ENCODE results near the gene HUS1B. TPM values are rescaled to one million over a fixed set of nuclear protein-coding genes. Genes with fewer than 3 reads are reported as not detected.
A peak's percentile ranks its signal among the peaks of the same experiment; 100 is the strongest.

HUS1B gene
- total RNA-seq, 2 experiments from 2014 or later = 0.42 to 0.87 TPM

DNA sequence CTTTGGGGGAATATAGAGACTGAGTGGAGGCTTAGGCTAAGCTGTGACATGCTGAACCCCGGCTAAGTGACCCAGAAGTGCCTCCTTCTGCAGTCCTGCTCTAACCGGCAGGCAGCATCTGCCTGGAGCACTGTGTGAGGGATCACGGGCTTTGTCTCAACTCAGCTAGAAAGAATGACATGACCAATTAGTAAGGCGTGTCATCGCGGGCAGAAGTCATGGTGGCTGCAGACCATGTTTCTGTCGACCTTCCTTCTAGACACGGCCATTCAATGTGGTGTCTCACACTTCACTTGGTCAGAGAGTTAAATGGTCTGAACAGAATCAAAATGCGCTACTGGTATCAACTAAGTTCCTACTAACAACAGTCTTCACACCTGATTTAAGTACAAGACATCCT lies 35.0 kb downstream of the HUS1B start:
- ChIA-PET CTCF (interaction anchor here (0.7 kb wide), 1 partner anchor 494 kb away, joined by 5 read pairs; no protein-coding TSS in a partner anchor), POLR2A (no interaction called here)

GRCh38 chr6:620950-621349 lies 36.0 kb downstream of the HUS1B start:
- DNase-seq (no peak), ATAC-seq (no peak)
- ChIA-PET POLR2A (no interaction called here), CTCF (no interaction called here)
- no peaks in the 10 kb centered on the region for H3K9me3 Mint-ChIP-seq (ENCODE audit: low read depth)
- no peak overlapping the region for H3K27ac Mint-ChIP-seq
- H3K4me3 Mint-ChIP-seq = no peak overlapping the region
- intact Hi-C loops (cut with DNase I, micrococcal nuclease) = no loop called here
- H3K36me3 Mint-ChIP-seq (ENCODE audit: low read depth) = peaks cover 13% of the 10 kb centered on the region
- no peaks in the 10 kb centered on the region for H3K27me3 Mint-ChIP-seq
- H3K4me1 Mint-ChIP-seq = no peaks in the 10 kb centered on the region

More for the DNA sequence above, 35.0 kb downstream of the HUS1B start:
- no peaks in the 10 kb centered on the region for H3K27me3 Mint-ChIP-seq
- peaks cover 11% of the 10 kb centered on the region for H3K36me3 Mint-ChIP-seq (ENCODE audit: low read depth)
- no peaks in the 10 kb centered on the region for H3K4me1 Mint-ChIP-seq
- no peaks in the 10 kb centered on the region for H3K9me3 Mint-ChIP-seq (ENCODE audit: low read depth)
- H3K27ac Mint-ChIP-seq = no peak overlapping the region
- H3K4me3 Mint-ChIP-seq = no peak overlapping the region
- ATAC-seq (no peak), DNase-seq (no peak)
- intact Hi-C loops (cut with DNase I, micrococcal nuclease) = no loop called here

DNA sequence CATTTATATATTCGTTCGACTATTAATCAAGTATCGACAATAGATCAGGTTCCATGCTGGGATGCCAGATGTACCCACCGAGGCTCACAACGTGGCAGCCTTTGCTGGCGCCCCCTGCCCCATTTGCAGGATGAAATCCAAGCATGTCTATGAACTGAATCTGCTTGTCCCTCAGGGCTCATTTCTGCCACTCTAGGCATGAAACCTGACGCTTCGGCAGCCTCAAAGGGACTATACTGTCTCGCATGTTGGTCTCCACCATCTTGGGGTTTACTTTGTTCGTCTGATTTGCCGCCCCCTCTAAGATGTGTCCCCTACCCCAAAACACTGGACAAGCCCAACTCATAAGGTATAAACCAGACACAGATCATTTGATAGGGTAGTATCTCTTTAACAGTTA lies 36.7 kb downstream of the HUS1B start:
- intact Hi-C loops (cut with DNase I, micrococcal nuclease) = no loop called here
- no peak for DNase-seq
- Mint-ChIP-seq H3K36me3 (ENCODE audit: low read depth) (peaks cover 21% of the 10 kb centered on the region), H3K4me1 (no peaks in the 10 kb centered on the region), H3K27ac (no peak overlapping the region), H3K4me3 (no peak overlapping the region), H3K27me3 (no peaks in the 10 kb centered on the region), H3K9me3 (ENCODE audit: low read depth) (no peaks in the 10 kb centered on the region)
- POLR2A ChIA-PET = no interaction called here
- CTCF ChIA-PET = no interaction called here
- ATAC-seq = no peak

DNA sequence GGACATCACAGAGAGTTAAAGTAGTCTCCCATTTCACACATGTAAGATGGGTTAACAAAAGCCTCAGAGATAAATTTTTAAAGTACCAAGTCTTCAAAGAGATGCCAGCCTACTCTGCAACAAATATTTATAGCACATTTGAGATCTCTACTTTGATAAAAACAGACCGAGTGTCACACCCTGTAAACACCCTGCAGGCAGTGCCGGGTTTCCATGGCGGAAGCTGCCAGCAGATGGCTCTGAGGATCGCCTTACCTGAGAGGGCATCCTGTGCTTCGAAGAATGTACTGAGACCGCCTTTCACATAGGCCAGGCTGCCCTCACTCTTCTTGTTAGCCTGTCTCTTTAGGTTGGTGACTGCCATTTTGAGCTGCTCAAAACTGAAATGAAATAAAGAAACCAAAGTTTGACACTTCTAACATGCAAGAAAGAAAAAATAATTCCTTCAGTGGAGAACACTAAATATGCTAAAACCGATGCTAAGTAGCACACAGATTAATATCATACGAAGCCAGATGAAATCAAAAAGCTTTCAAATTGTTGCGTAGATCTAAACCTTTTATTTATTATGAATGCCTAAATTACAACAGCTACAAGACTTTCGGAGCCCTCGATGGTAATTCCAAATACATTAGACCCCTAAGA lies 39.3 kb downstream of the HUS1B start:
- Mint-ChIP-seq H3K27me3 (no peaks in the 10 kb centered on the region), H3K4me3 (no peak overlapping the region), H3K4me1 (no peaks in the 10 kb centered on the region)

DNA sequence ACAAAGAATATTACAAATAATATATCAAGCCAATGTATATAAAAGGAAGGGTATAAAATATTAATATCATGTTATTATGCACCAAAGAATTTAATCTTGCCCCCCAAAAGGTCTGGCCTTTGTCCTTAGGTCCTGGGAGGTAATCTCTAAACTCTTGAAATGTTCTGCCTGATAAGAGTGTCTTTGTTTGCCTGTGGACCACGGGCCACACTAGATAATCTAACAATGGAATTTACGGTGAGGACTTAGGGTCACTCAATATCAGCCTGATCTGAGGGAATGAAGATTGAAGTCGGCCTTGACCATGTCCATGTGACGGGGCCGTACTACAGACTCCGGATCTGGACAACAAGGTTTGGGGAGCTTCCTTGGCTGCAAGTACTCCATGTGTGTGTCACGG lies 42.9 kb downstream of the HUS1B start:
- H3K27ac Mint-ChIP-seq = no peak overlapping the region
- CTCF ChIA-PET = interaction anchor here (0.6 to 1.7 kb wide), 3 partner anchors 17 to 824 kb away, joined by 3 to 7 read pairs (median 3); no protein-coding TSS in a partner anchor
- DNase-seq = no peak
- POLR2A ChIA-PET = no interaction called here
- peaks cover 18% of the 10 kb centered on the region for H3K36me3 Mint-ChIP-seq (ENCODE audit: low read depth)
- no peaks in the 10 kb centered on the region for H3K27me3 Mint-ChIP-seq
- H3K9me3 Mint-ChIP-seq (ENCODE audit: low read depth) = no peaks in the 10 kb centered on the region
- no peak for ATAC-seq
- intact Hi-C loops (cut with DNase I, micrococcal nuclease) = no loop called here
- peaks cover 11% of the 10 kb centered on the region for H3K4me1 Mint-ChIP-seq
- H3K4me3 Mint-ChIP-seq = no peak overlapping the region

More for the DNA sequence above, 39.3 kb downstream of the HUS1B start:
- Mint-ChIP-seq H3K27ac (no peak overlapping the region), H3K9me3 (ENCODE audit: low read depth) (no peaks in the 10 kb centered on the region), H3K36me3 (ENCODE audit: low read depth) (peaks cover 21% of the 10 kb centered on the region)
- CTCF ChIA-PET = interaction anchor here (0.6 to 0.9 kb wide), 4 partner anchors 24 to 942 kb away, joined by 3 read pairs; no protein-coding TSS in a partner anchor
- ATAC-seq = peak; percentile 30
- intact Hi-C loops (cut with DNase I, micrococcal nuclease) = loop anchor here in 1 of 2 experiments (5.0 kb wide), 1 partner anchor 90 kb away; no protein-coding TSS in a partner anchor
- peak; percentile 30 for DNase-seq
- POLR2A ChIA-PET = interaction anchor here (0.6 kb wide), 1 partner anchor 18 kb away, joined by 3 read pairs; no protein-coding TSS in a partner anchor

DNA sequence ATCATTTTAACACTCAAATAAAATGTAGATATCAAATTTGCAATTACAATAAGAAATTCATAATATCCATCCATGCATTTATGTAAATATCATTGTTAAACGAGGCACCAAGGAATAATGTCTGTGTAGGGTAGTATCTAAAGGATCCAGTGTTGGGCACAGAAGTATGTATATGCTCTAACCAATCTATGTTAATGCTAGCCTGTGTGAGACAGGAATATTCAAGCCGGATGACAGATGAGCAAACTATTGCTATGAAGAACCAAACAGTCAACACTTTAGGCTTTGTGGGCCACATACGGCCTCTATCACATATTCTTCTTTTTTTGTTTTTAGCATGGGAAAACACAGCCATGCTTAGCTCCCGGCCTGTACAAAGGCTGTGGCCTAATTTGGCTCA lies 45.0 kb downstream of the HUS1B start:
- no peak overlapping the region for H3K4me3 Mint-ChIP-seq
- no peak overlapping the region for H3K27ac Mint-ChIP-seq
- intact Hi-C loops (cut with DNase I, micrococcal nuclease) = no loop called here
- peaks cover 27% of the 10 kb centered on the region for H3K36me3 Mint-ChIP-seq (ENCODE audit: low read depth)
- ChIA-PET POLR2A (no interaction called here), CTCF (no interaction called here)
- peaks cover 11% of the 10 kb centered on the region for H3K4me1 Mint-ChIP-seq
- H3K9me3 Mint-ChIP-seq (ENCODE audit: low read depth) = no peaks in the 10 kb centered on the region
- DNase-seq (no peak), ATAC-seq (no peak)
- H3K27me3 Mint-ChIP-seq = no peaks in the 10 kb centered on the region

DNA sequence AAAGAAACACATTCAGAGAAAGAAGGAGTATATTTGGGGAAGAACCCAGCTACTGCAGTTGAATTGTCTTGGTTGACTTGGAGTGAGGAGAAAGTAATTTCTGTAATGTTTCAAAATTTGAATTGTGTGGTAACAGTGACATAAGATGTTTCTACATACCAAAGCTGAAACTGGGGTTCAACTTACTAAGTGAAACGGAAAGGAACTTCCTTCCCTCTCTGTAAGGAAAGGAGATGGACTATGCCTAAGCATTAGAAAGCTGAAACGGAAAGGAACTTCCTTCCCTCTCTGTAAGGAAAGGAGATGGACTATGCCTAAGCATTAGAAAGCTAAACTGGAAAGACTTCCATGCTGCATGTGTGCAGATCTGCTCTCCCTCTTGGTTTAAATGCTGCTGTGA lies 46.0 kb downstream of the HUS1B start:
- peaks cover 33% of the 10 kb centered on the region for H3K36me3 Mint-ChIP-seq (ENCODE audit: low read depth)
- ChIA-PET CTCF (no interaction called here), POLR2A (interaction anchor here (0.7 kb wide), 1 partner anchor 78 kb away, joined by 3 read pairs; no protein-coding TSS in a partner anchor)
- ATAC-seq (peak; percentile 33), DNase-seq (no peak)
- no peaks in the 10 kb centered on the region for H3K9me3 Mint-ChIP-seq (ENCODE audit: low read depth)
- H3K27ac Mint-ChIP-seq = no peak overlapping the region
- intact Hi-C loops (cut with DNase I, micrococcal nuclease) = no loop called here
- no peak overlapping the region for H3K4me3 Mint-ChIP-seq
- peaks cover 11% of the 10 kb centered on the region for H3K4me1 Mint-ChIP-seq
- H3K27me3 Mint-ChIP-seq = no peaks in the 10 kb centered on the region

GRCh38 chr6:609905-610304 lies 47.0 kb downstream of the HUS1B start:
- Mint-ChIP-seq H3K4me1 (peaks cover 11% of the 10 kb centered on the region), H3K27ac (no peak overlapping the region), H3K27me3 (no peaks in the 10 kb centered on the region), H3K4me3 (no peak overlapping the region), H3K9me3 (ENCODE audit: low read depth) (no peaks in the 10 kb centered on the region), H3K36me3 (ENCODE audit: low read depth) (peaks cover 28% of the 10 kb centered on the region)
- no peak for DNase-seq
- intact Hi-C loops (cut with DNase I, micrococcal nuclease) = no loop called here
- ChIA-PET POLR2A (interaction anchor here (0.7 kb wide), 1 partner anchor 289 kb away, joined by 3 read pairs; no protein-coding TSS in a partner anchor), CTCF (no interaction called here)
- ATAC-seq = no peak

GRCh38 chr6:606829-607379 lies 50.0 kb downstream of the HUS1B start:
- ChIA-PET CTCF (interaction anchor here (0.9 to 1.7 kb wide), 4 partner anchors 10 to 134 kb away, joined by 3 to 6 read pairs (median 6); no protein-coding TSS in a partner anchor), POLR2A (no interaction called here)
- DNase-seq = no peak
- H3K4me3 Mint-ChIP-seq = no peak overlapping the region
- H3K4me1 Mint-ChIP-seq = peaks cover 11% of the 10 kb centered on the region
- ATAC-seq = no peak
- H3K9me3 Mint-ChIP-seq (ENCODE audit: low read depth) = no peaks in the 10 kb centered on the region
- intact Hi-C loops (cut with DNase I, micrococcal nuclease) = no loop called here
- H3K36me3 Mint-ChIP-seq (ENCODE audit: low read depth) = peaks cover 29% of the 10 kb centered on the region
- no peaks in the 10 kb centered on the region for H3K27me3 Mint-ChIP-seq
- H3K27ac Mint-ChIP-seq = no peak overlapping the region

Other genes starting within 250 kb of the HUS1B start
- 10 to 100 TPM; 31.9 to 38.9 TPM for gene EXOC2, start 36.0 kb upstream of the HUS1B start, total RNA-seq